Right lobe of liver (tissue), 6 donors: Measurements from ENCODE around the gene MAP4K1. TPM values are rescaled to one million over a fixed set of nuclear protein-coding genes. Genes with fewer than 3 reads are reported as not detected.
"Not testable (repeated sequence)": the region's sequence is repeated elsewhere in the genome, so short reads cannot be mapped to it uniquely, and the experiment has no call there.

ENCODE experiments used
- ATAC-seq, 4 donors: fragments of 200-7000 bp; cut with Tn5 transposase; one replicate each; pipeline ENCODE4 v1.9.1; 2020; ENCODE audit warnings: mild to moderate bottlenecking in 4 of 4, moderate library complexity in 4 of 4
- DNase-seq, 3 donors: peaks; one replicate each; pipeline ENCODE4 v3.0.0-alpha.2; 2020
- H3K27ac ChIP-seq, 3 donors: fragments of 200-600 bp; one replicate each; pipeline ENCODE4 v1.8.0; 2022
- H3K27me3 ChIP-seq, 2 donors: fragments of 200-600 bp; one replicate each; pipeline ENCODE4 v1.8.0; 2022
- H3K36me3 ChIP-seq, 4 donors: fragments of 200-600 bp; sonication (generic) in 1 of 4; one replicate each; pipeline versions ENCODE4 v1.5.1 to v1.8.0; 2017 to 2022; ENCODE audit warnings: control low read depth in 1 of 4
- H3K4me1 ChIP-seq, 4 donors: fragments of 200-600 bp; sonication (generic) in 1 of 4; one replicate each; pipeline versions ENCODE4 v1.5.1 to v1.8.0; 2017 to 2022; ENCODE audit warnings: control low read depth in 1 of 4
- H3K4me3 ChIP-seq, 3 donors: fragments of 200-600 bp; one replicate each; pipeline ENCODE4 v1.8.0; 2022
- H3K9me3 ChIP-seq, 4 donors: fragments of 200-600 bp; sonication (generic) in 1 of 4; one replicate each; pipeline versions ENCODE4 v1.5.1 to v1.8.0; 2017 to 2022; ENCODE audit warnings: control low read depth in 1 of 4
- CTCF ChIP-seq, 4 donors: fragments of 200-600 bp in 3 of 4; fragments of 450-650 bp in 1 of 4; IDR thresholded peaks; one replicate each; pipeline versions ENCODE4 v1.5.1 to v1.8.0; 2016 to 2022; ENCODE audit warnings: antibody characterized with exemption in 4 of 4, mild to moderate bottlenecking in 2 of 4
- POLR2A ChIP-seq: fragments of 450-650 bp; IDR thresholded peaks from one replicate; pipeline ENCODE4 v1.6.1; 2017; ENCODE audit warnings: antibody characterized with exemption, mild to moderate bottlenecking
- whole genome bisulfite sequencing: methylation state at CpG from one replicate; pipeline ENCODE4 v1.1.6; 2018; ENCODE audit warnings: low coverage, low lambda C conversion rate; ENCODE audit not compliant: insufficient coverage; ENCODE audit errors: missing lambda C conversion rate; 5-methylcytosine and 5-hydroxymethylcytosine counted together
- intact Hi-C, 2 donors: fragments of 100-400 bp; cut with DNase I; formaldehyde crosslinking; loops; one replicate each; pipeline versions ENCODE4 v1.11.2 to v1.14.1; 2022
- total RNA-seq, 6 experiments: library from RNA; depleted of rRNA in 2 of 6; stranded (reverse); fragments of >200 nt in 2 of 6; fragmentation: NEBNext Ultra II Directional in 3 of 6; extraction: Animal tissue kit (Norgen Biotek cat#: 25700) in 3 of 6; gene quantifications; one replicate each; pipeline versions ENCODE4 v1.1.0 to v1.2.4, GENCODE V29; 2016 to 2023
- donor health status: DM: no; HTN: yes; CAD: no.
- donor health status: DM: no; HTN: no; CAD: no.
- donor health status: DM: no; HTN: no; CAD: no.
- donor health status: DM: no; HTN: yes; CAD: no.
- donor health status: DM: no; HTN: yes; CAD: no.

MAP4K1 gene
- total RNA-seq, 6 experiments from 2014 or later = 0.93 to 3.1 (median 2.0) TPM

- no peak for DNase-seq
- WGBS = 91% methylated on average over 4 of the region's 16 CpGs
- no peaks in the 10 kb centered on the region for H3K9me3 ChIP-seq
- no peak overlapping the region for H3K27ac ChIP-seq
- TF ChIP-seq CTCF (IDR thresholded peaks at IDR 0.05) = no peak
- TF ChIP-seq POLR2A = no peak
- peaks cover 0 to 3% (median 0%) of the 10 kb centered on the region in 4 donors for H3K4me1 ChIP-seq
- H3K36me3 ChIP-seq = peaks cover 0 to 32% (median 7%) of the 10 kb centered on the region in 4 donors
- H3K4me3 ChIP-seq = no peak overlapping the region
- ATAC-seq = no peak
- intact Hi-C loops = no loop called here
- H3K27me3 ChIP-seq = no peaks in the 10 kb centered on the region
These were observed 14.9 kb upstream of the MAP4K1 start for GRCh38 chr19:38632476-38633213.

DNA sequence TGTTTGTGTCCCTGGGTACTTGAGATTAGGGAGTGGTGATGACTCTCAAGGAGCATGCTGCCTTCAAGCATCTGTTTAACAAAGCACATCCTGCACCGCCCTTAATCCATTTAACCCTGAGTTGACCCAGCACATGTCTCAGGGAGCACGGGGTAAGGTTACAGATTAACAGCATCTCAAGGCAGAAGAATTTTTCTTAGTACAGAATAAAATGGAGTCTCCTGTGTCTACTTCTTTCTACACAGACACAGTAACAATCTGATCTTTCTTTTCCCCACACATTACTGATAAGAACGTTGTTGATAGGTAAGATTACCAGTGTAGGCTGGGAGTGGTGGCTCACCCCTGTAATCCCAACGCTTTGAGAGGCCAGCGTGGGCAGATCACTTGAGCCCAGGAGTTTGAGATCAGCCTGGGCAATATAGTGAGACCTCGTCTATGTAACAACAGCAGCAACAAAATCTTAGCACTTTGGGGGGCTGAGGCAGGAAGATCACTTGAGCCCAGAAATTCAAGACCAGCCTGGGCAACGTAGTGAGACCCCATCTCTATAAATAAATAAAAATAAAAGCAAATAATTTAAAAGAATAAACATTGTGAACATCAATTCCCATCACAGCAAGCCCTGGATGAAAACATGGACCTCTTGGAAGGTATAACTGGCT is 14.2 kb upstream of the MAP4K1 start:
- intact Hi-C loops, H3K27ac ChIP-seq, ATAC-seq, H3K9me3 ChIP-seq, H3K27me3 ChIP-seq, H3K4me1 ChIP-seq, DNase-seq, H3K4me3 ChIP-seq: not testable (repeated sequence)
- peaks cover 0 to 39% (median 11%) of the 10 kb centered on the region in 4 donors for H3K36me3 ChIP-seq
- WGBS = 72% methylated on average over 6 of the region's 7 CpGs

GRCh38 chr19:38631301-38631700 is 13.5 kb upstream of the MAP4K1 start:
- H3K9me3 ChIP-seq, intact Hi-C loops, ATAC-seq, DNase-seq, H3K4me1 ChIP-seq, H3K27me3 ChIP-seq, H3K27ac ChIP-seq, H3K4me3 ChIP-seq: not testable (repeated sequence)
- WGBS = 75% methylated on average over 5 of the region's 11 CpGs
- peaks cover 0 to 46% (median 13%) of the 10 kb centered on the region in 4 donors for H3K36me3 ChIP-seq

DNA sequence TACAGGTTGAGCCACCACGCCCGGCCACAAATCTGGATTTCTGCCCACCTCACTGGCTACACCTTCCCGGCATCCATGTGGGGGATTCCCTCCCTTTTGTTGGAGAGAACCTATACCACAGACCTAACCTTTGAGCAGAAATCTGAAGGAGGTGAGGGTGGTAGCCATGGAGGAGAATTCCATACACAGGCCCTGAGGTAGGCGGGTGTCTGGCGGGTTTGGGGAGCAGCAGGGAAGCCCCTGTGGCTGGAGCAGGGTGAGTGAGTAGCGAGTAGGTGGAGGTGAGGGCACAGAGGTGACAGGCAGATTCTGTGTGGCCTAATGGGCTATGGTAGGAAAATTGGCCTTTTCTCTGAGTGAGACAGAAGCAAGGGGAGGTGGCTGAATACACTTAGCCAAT is 11.8 kb upstream of the MAP4K1 start:
- Histone ChIP-seq H3K27me3 (no peaks in the 10 kb centered on the region), H3K4me3 (no peak overlapping the region), H3K4me1 (no peaks in the 10 kb centered on the region), H3K36me3 (peaks cover 0 to 56% (median 22%) of the 10 kb centered on the region in 4 donors), H3K9me3 (no peaks in the 10 kb centered on the region), H3K27ac (no peak overlapping the region)
- intact Hi-C loops = loop anchor here in 1 of 2 donors (10.0 kb wide), 1 partner anchor 235 kb away; no protein-coding TSS in a partner anchor
- TF ChIP-seq CTCF (IDR thresholded peaks at IDR 0.05) (no peak), POLR2A (no peak)
- no peak for DNase-seq
- WGBS = 88% methylated on average over 4 of the region's 6 CpGs
- ATAC-seq = no peak

- intact Hi-C loops = loop anchor here in 1 of 2 donors (10.0 kb wide), 1 partner anchor 232 kb away; no protein-coding TSS in a partner anchor
- no peak overlapping the region for H3K4me3 ChIP-seq
- 94% methylated on average over 4 of the region's 4 CpGs for WGBS
- peaks cover 0 to 82% (median 36%) of the 10 kb centered on the region in 4 donors for H3K36me3 ChIP-seq
- H3K27ac ChIP-seq = no peak overlapping the region
- ATAC-seq (no peak), DNase-seq (no peak)
- H3K4me1 ChIP-seq = no peaks in the 10 kb centered on the region
- no peaks in the 10 kb centered on the region for H3K27me3 ChIP-seq
- TF ChIP-seq CTCF (IDR thresholded peaks at IDR 0.05) (no peak), POLR2A (no peak)
- no peaks in the 10 kb centered on the region for H3K9me3 ChIP-seq
These were observed 8.6 kb upstream of the MAP4K1 start for GRCh38 chr19:38626401-38626800.
